ENCODE measurements around the gene RUFY4. TPM values are rescaled to one million over a fixed set of nuclear protein-coding genes. Genes with fewer than 3 reads are reported as not detected.

RUFY4 gene
- total and polyA plus RNA-seq, 2 of the 13 experiments (the other 11 are each of a cell fraction or from before 2014, with no cell fraction given), result not detected

DNA sequence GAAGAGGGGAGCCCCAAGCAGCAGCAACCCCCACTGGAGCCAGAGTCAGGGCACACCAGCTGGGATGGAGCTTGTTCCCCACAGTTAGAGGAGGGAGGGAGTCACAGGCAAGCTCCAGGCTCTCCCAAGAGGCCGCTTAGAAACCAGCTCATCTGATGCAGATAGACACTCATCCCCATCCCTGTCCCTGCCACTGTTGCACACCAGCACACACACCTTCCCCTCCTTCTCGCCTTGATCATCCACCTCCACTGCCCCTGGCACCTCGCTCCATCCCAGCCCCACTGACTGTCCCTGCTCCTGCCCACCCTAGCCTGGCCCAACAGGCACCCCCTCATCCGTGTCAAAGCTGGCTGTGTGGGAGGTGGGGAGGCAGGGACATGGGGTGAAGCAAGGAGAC lies 1.5 kb upstream of the RUFY4 start:
- FAIRE-seq, result no peak
- TF ChIP-seq PRPF4 (IDR thresholded peaks at IDR 0.05; ENCODE audit: low read depth, low read length, poor library complexity, severe bottlenecking), result no peak
- TF ChIP-seq CEBPZ (IDR thresholded peaks at IDR 0.05; ENCODE audit: low read length), result no peak
- no TSS peak for BruUV-seq (replicated peaks)
- Histone ChIP-seq H3K36me3 (replicated peaks in 1 of 2; ENCODE audit: control insufficient read depth in 1 of 2, insufficient read depth in 2 of 2, low read length in 2 of 2) (no peaks in the 10 kb centered on the region; a peak in 1 of 5 replicates), H3K9ac (ENCODE audit: insufficient read depth, low read depth, low read length) (no peak overlapping the region), H3K9me3 (ENCODE audit: low read length) (no peaks in the 10 kb centered on the region), H4K20me1 (ENCODE audit: insufficient read depth, low read length) (no peaks in the 10 kb centered on the region), H3K27me3 (ENCODE audit: control insufficient read depth in 1 of 2, insufficient read depth in 2 of 2, low read length in 2 of 2) (peaks cover 14 to 66% of the 10 kb centered on the region in 2 experiments; a peak in 4 of 5 replicates), H3K4me2 (ENCODE audit: low read depth, low read length) (no peak overlapping the region), H3K27ac (ENCODE audit: extremely low read length, insufficient read depth, low read length) (no peak overlapping the region), H3K4me1 (ENCODE audit: insufficient read depth, low read length) (no peaks in the 10 kb centered on the region), H3K79me2 (ENCODE audit: insufficient read depth, low read length) (no peaks in the 10 kb centered on the region), H3K4me3 (replicated peaks in 1 of 3; ENCODE audit: insufficient read depth in 1 of 3, low read depth in 2 of 3, low read length in 3 of 3) (no peak overlapping the region), H2AFZ (ENCODE audit: low read length) (no peak overlapping the region)
- in situ Hi-C loops (cut with HindIII; ENCODE audit: extremely low pct_ligation_motif_present, low pct_unique_long_range_greater_than_20kb), result no loop called here
- ChIA-PET CTCF (ENCODE audit: low intra/inter-chr PET ratio, low total read pairs) (no interaction called here), POLR2A (no interaction called here)
- no peak for DNase-seq (ENCODE audit: low spot score)
- intact Hi-C loops (cut with micrococcal nuclease; ENCODE audit: unreplicated experiment), result no loop called here
- 2% methylated on average over 4 of the region's 4 CpGs for WGBS (ENCODE audit: low lambda C conversion rate)
- no peak for ATAC-seq

GRCh38 chr2:218069606-218070300 lies 700 bp downstream of the RUFY4 start:
- ATAC-seq, result no peak
- no peak overlapping the region for H3K27ac ChIP-seq (ENCODE audit: extremely low read length, insufficient read depth, low read length)
- in situ Hi-C loops (cut with HindIII; ENCODE audit: extremely low pct_ligation_motif_present, low pct_unique_long_range_greater_than_20kb) (no loop called here), intact Hi-C loops (cut with micrococcal nuclease; ENCODE audit: unreplicated experiment) (loop anchor here (2.0 kb wide), 1 partner anchor 285 kb away; no protein-coding TSS in a partner anchor)
- no peaks in the 10 kb centered on the region for H3K79me2 ChIP-seq (ENCODE audit: insufficient read depth, low read length)
- DNase-seq (ENCODE audit: low spot score), result no peak
- H3K27me3 ChIP-seq (ENCODE audit: control insufficient read depth in 1 of 2, insufficient read depth in 2 of 2, low read length in 2 of 2), result peaks cover 10 to 70% of the 10 kb centered on the region in 2 experiments; a peak in 4 of 5 replicates
- no peak for FAIRE-seq
- no TSS peak for BruUV-seq (replicated peaks)
- H3K4me2 ChIP-seq (ENCODE audit: low read depth, low read length), result no peak overlapping the region
- no peak overlapping the region for H3K9ac ChIP-seq (ENCODE audit: insufficient read depth, low read depth, low read length)
- no peak overlapping the region for H2AFZ ChIP-seq (ENCODE audit: low read length)
- POLR2A ChIA-PET, result no interaction called here
- 11% methylated on average over 9 of the region's 9 CpGs for WGBS (ENCODE audit: low lambda C conversion rate)
- no peaks in the 10 kb centered on the region for H4K20me1 ChIP-seq (ENCODE audit: insufficient read depth, low read length)
- no peaks in the 10 kb centered on the region for H3K4me1 ChIP-seq (ENCODE audit: insufficient read depth, low read length)
- no peaks in the 10 kb centered on the region for H3K9me3 ChIP-seq (ENCODE audit: low read length)
- no peaks in the 10 kb centered on the region; a peak in 1 of 5 replicates for H3K36me3 ChIP-seq (replicated peaks in 1 of 2; ENCODE audit: control insufficient read depth in 1 of 2, insufficient read depth in 2 of 2, low read length in 2 of 2)
- CTCF ChIA-PET (ENCODE audit: low intra/inter-chr PET ratio, low total read pairs), result no interaction called here
- H3K4me3 ChIP-seq (replicated peaks in 1 of 3; ENCODE audit: insufficient read depth in 1 of 3, low read depth in 2 of 3, low read length in 3 of 3), result no peak overlapping the region
- TF ChIP-seq ZSCAN20 (CRISPR knock-in tag; IDR thresholded peaks at IDR 0.05; ENCODE audit: borderline replicate concordance) (no peak), NFE2L2 (IDR thresholded peaks at IDR 0.05; ENCODE audit: low read length) (no peak), KLF6 (CRISPR knock-in tag; IDR thresholded peaks at IDR 0.05) (no peak), ZNF615 (CRISPR knock-in tag; IDR thresholded peaks at IDR 0.05; ENCODE audit: borderline replicate concordance) (no peak), HMGA1 (CRISPR knock-in tag; conservative IDR thresholded peaks at IDR 0.05) (no peak)
- TF ChIP-seq, protein P1, sequence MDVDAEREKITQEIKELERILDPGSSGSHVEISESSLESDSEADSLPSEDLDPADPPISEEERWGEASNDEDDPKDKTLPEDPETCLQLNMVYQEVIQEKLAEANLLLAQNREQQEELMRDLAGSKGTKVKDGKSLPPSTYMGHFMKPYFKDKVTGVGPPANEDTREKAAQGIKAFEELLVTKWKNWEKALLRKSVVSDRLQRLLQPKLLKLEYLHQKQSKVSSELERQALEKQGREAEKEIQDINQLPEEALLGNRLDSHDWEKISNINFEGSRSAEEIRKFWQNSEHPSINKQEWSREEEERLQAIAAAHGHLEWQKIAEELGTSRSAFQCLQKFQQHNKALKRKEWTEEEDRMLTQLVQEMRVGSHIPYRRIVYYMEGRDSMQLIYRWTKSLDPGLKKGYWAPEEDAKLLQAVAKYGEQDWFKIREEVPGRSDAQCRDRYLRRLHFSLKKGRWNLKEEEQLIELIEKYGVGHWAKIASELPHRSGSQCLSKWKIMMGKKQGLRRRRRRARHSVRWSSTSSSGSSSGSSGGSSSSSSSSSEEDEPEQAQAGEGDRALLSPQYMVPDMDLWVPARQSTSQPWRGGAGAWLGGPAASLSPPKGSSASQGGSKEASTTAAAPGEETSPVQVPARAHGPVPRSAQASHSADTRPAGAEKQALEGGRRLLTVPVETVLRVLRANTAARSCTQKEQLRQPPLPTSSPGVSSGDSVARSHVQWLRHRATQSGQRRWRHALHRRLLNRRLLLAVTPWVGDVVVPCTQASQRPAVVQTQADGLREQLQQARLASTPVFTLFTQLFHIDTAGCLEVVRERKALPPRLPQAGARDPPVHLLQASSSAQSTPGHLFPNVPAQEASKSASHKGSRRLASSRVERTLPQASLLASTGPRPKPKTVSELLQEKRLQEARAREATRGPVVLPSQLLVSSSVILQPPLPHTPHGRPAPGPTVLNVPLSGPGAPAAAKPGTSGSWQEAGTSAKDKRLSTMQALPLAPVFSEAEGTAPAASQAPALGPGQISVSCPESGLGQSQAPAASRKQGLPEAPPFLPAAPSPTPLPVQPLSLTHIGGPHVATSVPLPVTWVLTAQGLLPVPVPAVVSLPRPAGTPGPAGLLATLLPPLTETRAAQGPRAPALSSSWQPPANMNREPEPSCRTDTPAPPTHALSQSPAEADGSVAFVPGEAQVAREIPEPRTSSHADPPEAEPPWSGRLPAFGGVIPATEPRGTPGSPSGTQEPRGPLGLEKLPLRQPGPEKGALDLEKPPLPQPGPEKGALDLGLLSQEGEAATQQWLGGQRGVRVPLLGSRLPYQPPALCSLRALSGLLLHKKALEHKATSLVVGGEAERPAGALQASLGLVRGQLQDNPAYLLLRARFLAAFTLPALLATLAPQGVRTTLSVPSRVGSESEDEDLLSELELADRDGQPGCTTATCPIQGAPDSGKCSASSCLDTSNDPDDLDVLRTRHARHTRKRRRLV (CRISPR knock-in tag; IDR thresholded peaks at IDR 0.05), result no peak
